AG10803 (cell line): ENCODE data around the gene GHDC.

ENCODE experiments used
- DNase-seq: peaks from one replicate; pipeline ENCODE4 v3.0.0; 2010; ENCODE audit warnings: low read depth
- H3K4me3 ChIP-seq: 2 replicates; pipeline ENCODE4 v1.5.1; 2011; ENCODE audit warnings: mild to moderate bottlenecking, low read length, control low read depth
- CTCF ChIP-seq: conservative IDR thresholded peaks from 2 replicates; pipeline ENCODE4 v1.5.1; 2011; ENCODE audit warnings: mild to moderate bottlenecking, low read length, control low read depth, inconsistent platforms

GHDC gene

GRCh38 chr17:42169351-42169750, 24.9 kb downstream of the GHDC start:
- no peak for TF ChIP-seq CTCF
- DNase-seq: no peak

GRCh38 chr17:42167807-42168206, 26.5 kb downstream of the GHDC start:
- TF ChIP-seq CTCF: no peak
- no peak overlapping the region for H3K4me3 ChIP-seq
- no peak for DNase-seq

More at GRCh38 chr17:42169351-42169750, 24.9 kb downstream of the GHDC start:
- no peak overlapping the region for H3K4me3 ChIP-seq

- TF ChIP-seq CTCF: no peak
- no peak for DNase-seq
- H3K4me3 ChIP-seq: no peak overlapping the region
Measured at GRCh38 chr17:42166196-42166763, 28.0 kb downstream of the GHDC start.

- no peak overlapping the region for H3K4me3 ChIP-seq
- no peak for TF ChIP-seq CTCF
- no peak for DNase-seq
Measured at GRCh38 chr17:42165751-42166150, 28.5 kb downstream of the GHDC start.

- TF ChIP-seq CTCF: no peak
- no peak for DNase-seq
- H3K4me3 ChIP-seq: no peak overlapping the region
Measured at GRCh38 chr17:42163696-42164407, 30.4 kb downstream of the GHDC start.

- H3K4me3 ChIP-seq: no peak overlapping the region
- 0 out of 2 replicates have a peak, but pooled peaks have one; percentile 17 for TF ChIP-seq CTCF
- no peak for DNase-seq
Measured at GRCh38 chr17:42163113-42163512, 31.2 kb downstream of the GHDC start.

- TF ChIP-seq CTCF: no peak
- H3K4me3 ChIP-seq: no peak overlapping the region
- DNase-seq: no peak
Measured at GRCh38 chr17:42160531-42160910, 33.8 kb downstream of the GHDC start.
